ENCODE data around the gene CTU2.

Gene CTU2

GRCh38 chr16:88699180-88699579 lies 7.1 kb upstream of the CTU2 start:
- no peak overlapping the region for H3K4me2 ChIP-seq (ENCODE audit: low read length)
- peaks cover 7% of the 10 kb centered on the region; the same call in 1 of the 2 replicates for H4K20me1 ChIP-seq (ENCODE audit: control insufficient read depth, insufficient read depth, low read depth, low read length)
- no peaks in the 10 kb centered on the region for H3K9me3 ChIP-seq (ENCODE audit: control insufficient read depth, insufficient read depth, low read length)
- H3K79me2 ChIP-seq (ENCODE audit: control insufficient read depth, low read length), result peaks cover 38% of the 10 kb centered on the region
- TF ChIP-seq CTCF (IDR thresholded peaks at IDR 0.05; ENCODE audit: low read depth, low read length, poor library complexity, severe bottlenecking) (no peak), EZH2phosphoT487 (IDR thresholded peaks at IDR 0.05; ENCODE audit: borderline replicate concordance, low read length) (no peak)
- no peaks in the 10 kb centered on the region for H3K9me2 ChIP-seq (replicated peaks; ENCODE audit: control insufficient read depth, low read length)
- H3K36me3 ChIP-seq (ENCODE audit: control insufficient read depth, low read length), result peaks cover 54% of the 10 kb centered on the region
- H3K27me3 ChIP-seq (ENCODE audit: control insufficient read depth, low read length), result no peaks in the 10 kb centered on the region
- H3K4me3 ChIP-seq (ENCODE audit: low read length), result no peak overlapping the region
- peaks cover 6% of the 10 kb centered on the region; the same call in 1 of the 2 replicates for H3F3A ChIP-seq (ENCODE audit: control insufficient read depth, insufficient read depth)
- peaks cover 45% of the 10 kb centered on the region for H3K4me1 ChIP-seq (ENCODE audit: control insufficient read depth, low read length)
- H3K27ac ChIP-seq (ENCODE audit: low read depth, low read length), result no peak overlapping the region

- Histone ChIP-seq H3K79me2 (ENCODE audit: control insufficient read depth, low read length) (peaks cover 49% of the 10 kb centered on the region), H3K4me1 (ENCODE audit: control insufficient read depth, low read length) (peaks cover 56% of the 10 kb centered on the region), H3K27me3 (ENCODE audit: control insufficient read depth, low read length) (no peaks in the 10 kb centered on the region), H3K4me2 (ENCODE audit: low read length) (peak overlapping the region; percentile 83), H3K36me3 (ENCODE audit: control insufficient read depth, low read length) (peaks cover 54% of the 10 kb centered on the region), H3F3A (ENCODE audit: control insufficient read depth, insufficient read depth) (peaks cover 8% of the 10 kb centered on the region), H3K9me2 (replicated peaks; ENCODE audit: control insufficient read depth, low read length) (no peaks in the 10 kb centered on the region), H4K20me1 (ENCODE audit: control insufficient read depth, insufficient read depth, low read depth, low read length) (peaks cover 12% of the 10 kb centered on the region; the same call in 1 of the 2 replicates), H3K9me3 (ENCODE audit: control insufficient read depth, insufficient read depth, low read length) (no peaks in the 10 kb centered on the region), H3K4me3 (ENCODE audit: low read length) (peak overlapping the region; percentile 68), H3K27ac (ENCODE audit: low read depth, low read length) (peak overlapping the region; percentile 63)
- TF ChIP-seq EZH2phosphoT487 (IDR thresholded peaks at IDR 0.05; ENCODE audit: borderline replicate concordance, low read length) (no peak), CTCF (IDR thresholded peaks at IDR 0.05; ENCODE audit: low read depth, low read length, poor library complexity, severe bottlenecking) (no peak)
Observed at GRCh38 chr16:88700322-88700635, 6.0 kb upstream of the CTU2 start.

- Histone ChIP-seq H3K9me3 (ENCODE audit: control insufficient read depth, insufficient read depth, low read length) (no peaks in the 10 kb centered on the region), H3K4me1 (ENCODE audit: control insufficient read depth, low read length) (peaks cover 58% of the 10 kb centered on the region), H3K79me2 (ENCODE audit: control insufficient read depth, low read length) (peaks cover 53% of the 10 kb centered on the region), H3K4me3 (ENCODE audit: low read length) (peak overlapping the region; percentile 68), H3F3A (ENCODE audit: control insufficient read depth, insufficient read depth) (peaks cover 12% of the 10 kb centered on the region), H3K4me2 (ENCODE audit: low read length) (peak overlapping the region; percentile 83), H4K20me1 (ENCODE audit: control insufficient read depth, insufficient read depth, low read depth, low read length) (peaks cover 12% of the 10 kb centered on the region; the same call in 1 of the 2 replicates), H3K27ac (ENCODE audit: low read depth, low read length) (peak overlapping the region; percentile 63), H3K36me3 (ENCODE audit: control insufficient read depth, low read length) (peaks cover 53% of the 10 kb centered on the region), H3K27me3 (ENCODE audit: control insufficient read depth, low read length) (no peaks in the 10 kb centered on the region), H3K9me2 (replicated peaks; ENCODE audit: control insufficient read depth, low read length) (no peaks in the 10 kb centered on the region)
- TF ChIP-seq CTCF (IDR thresholded peaks at IDR 0.05; ENCODE audit: low read depth, low read length, poor library complexity, severe bottlenecking) (no peak), EZH2phosphoT487 (IDR thresholded peaks at IDR 0.05; ENCODE audit: borderline replicate concordance, low read length) (no peak)
Observed at GRCh38 chr16:88700636-88701482, 5.4 kb upstream of the CTU2 start.
